PC-9 (cell line): ENCODE results near the gene CAPZB. TPM values are rescaled to one million over a fixed set of nuclear protein-coding genes. Genes with fewer than 3 reads are reported as not detected.

Source experiments
- BruUV-seq: library from RNA; stranded (reverse); fragments of 400-500 nt; replicated peaks from 2 replicates; lab custom pipeline; 2021; lab: Mats Ljungman, UMichigan
- CTCF ChIA-PET: fragments of 300-600 bp; sonication (Branson Sonifier 250); formaldehyde crosslinking; loops from one replicate; lab custom pipeline; 2022; ENCODE audit warnings: antibody characterized with exemption; lab: Charles Lee
- POLR2A ChIA-PET: fragments of 300-600 bp; sonication (Branson Sonifier 250); formaldehyde crosslinking; loops from one replicate; lab custom pipeline; 2022; ENCODE audit warnings: antibody characterized with exemption; ENCODE audit not compliant: unreplicated experiment; lab: Charles Lee
- DNase-seq, 2 experiments: peaks; one replicate each; pipeline versions ENCODE4 v3.0.0 to v3.0.0-alpha.2; 2015 to 2022; ENCODE audit warnings: mixed read lengths in 1 of 2
- H2AFZ ChIP-seq: fragments of 200-600 bp; sonication (generic); 2 replicates; pipeline ENCODE4 v1.8.1; 2017; ENCODE audit warnings: antibody characterized with exemption
- H3F3A ChIP-seq: fragments of 200-600 bp; sonication (generic); 2 replicates; pipeline ENCODE4 v1.8.1; 2017; ENCODE audit warnings: antibody characterized with exemption, mild to moderate bottlenecking, low read depth; ENCODE audit not compliant: insufficient read depth
- H3K27ac ChIP-seq: fragments of 200-600 bp; sonication (generic); 2 replicates; pipeline ENCODE4 v1.6.1; 2016; ENCODE audit warnings: mixed run types
- H3K27me3 ChIP-seq: fragments of 200-600 bp; sonication (generic); 2 replicates; pipeline ENCODE4 v1.6.1; 2016; ENCODE audit warnings: low read depth, mixed run types; ENCODE audit not compliant: insufficient read depth
- H3K36me3 ChIP-seq: fragments of 200-600 bp; sonication (generic); 2 replicates; pipeline ENCODE4 v1.6.1; 2016; ENCODE audit warnings: low read depth, mixed run types
- H3K4me1 ChIP-seq: fragments of 200-600 bp; sonication (generic); replicated peaks from 2 replicates; pipeline ENCODE4 v1.6.1; 2016; ENCODE audit warnings: mixed run types; ENCODE audit not compliant: insufficient read depth
- H3K4me2 ChIP-seq: fragments of 200-600 bp; sonication (generic); 2 replicates; pipeline ENCODE4 v1.6.1; 2017; ENCODE audit warnings: mixed run types
- H3K4me3 ChIP-seq: fragments of 200-600 bp; sonication (generic); 2 replicates; pipeline ENCODE4 v1.6.1; 2016; ENCODE audit warnings: mixed run types
- H3K79me2 ChIP-seq: fragments of 200-600 bp; sonication (generic); 2 replicates; pipeline ENCODE4 v1.6.1; 2017; ENCODE audit warnings: low read depth, mixed run types
- H3K9me2 ChIP-seq: fragments of 200-600 bp; sonication (generic); 2 replicates; pipeline ENCODE4 v1.8.1; 2017; ENCODE audit warnings: mild to moderate bottlenecking; ENCODE audit not compliant: insufficient read depth
- H3K9me3 ChIP-seq: fragments of 200-600 bp; sonication (generic); 2 replicates; pipeline ENCODE4 v1.8.1; 2016; ENCODE audit warnings: low read depth; ENCODE audit not compliant: insufficient read depth
- H4K20me1 ChIP-seq: fragments of 200-600 bp; sonication (generic); 2 replicates; pipeline ENCODE4 v1.8.1; 2017; ENCODE audit not compliant: insufficient read depth
- CTCF ChIP-seq: fragments of 200-600 bp; sonication (generic); conservative IDR thresholded peaks from 2 replicates; pipeline ENCODE4 v1.6.1; 2017; ENCODE audit warnings: mixed run types, antibody characterized with exemption, mild to moderate bottlenecking, moderate library complexity
- EZH2 ChIP-seq: fragments of 200-600 bp; sonication (generic); IDR thresholded peaks from 2 replicates; pipeline ENCODE4 v1.8.0; 2017; ENCODE audit warnings: antibody characterized with exemption, low read depth
- intact Hi-C: fragments of 100-400 bp; cut with micrococcal nuclease; formaldehyde crosslinking; loops from one replicate; pipeline ENCODE4 v1.10.0; 2022; ENCODE audit not compliant: unreplicated experiment
- total RNA-seq: library from RNA; stranded (reverse); gene quantifications from 2 replicates; pipeline ENCODE4 v1.2.3, GENCODE V29; 2021

CAPZB gene
- total RNA-seq, 1 experiment from 2014 or later: 222 TPM

DNA sequence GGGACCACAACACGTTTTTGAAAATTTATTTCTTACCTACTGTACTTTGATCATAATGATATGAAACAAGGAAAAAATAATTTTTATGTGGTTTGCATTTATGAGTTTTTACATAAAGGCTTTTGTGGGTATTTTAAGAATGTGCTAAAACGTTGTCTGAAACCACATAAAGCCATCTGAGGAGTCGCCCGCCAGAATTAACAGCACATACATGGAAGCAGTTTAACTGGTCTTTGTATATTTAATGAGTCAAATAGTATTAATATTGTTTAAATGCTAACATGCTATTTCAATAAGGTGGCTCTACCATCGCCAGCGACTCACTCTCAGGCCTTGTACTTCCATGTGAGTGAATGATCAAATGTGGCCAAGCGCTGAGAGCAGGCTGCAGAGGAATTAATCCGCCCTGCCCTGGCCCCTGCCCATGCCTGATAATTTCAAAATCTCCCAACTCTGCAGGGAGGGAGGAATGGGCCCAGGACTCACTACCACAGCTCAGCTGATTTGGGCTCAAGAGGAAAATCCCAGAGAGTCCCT is 123.7 kb downstream of the CAPZB start:
- H4K20me1 ChIP-seq: no peaks in the 10 kb centered on the region; the same call in 1 of the 2 replicates
- H3K79me2 ChIP-seq: no peaks in the 10 kb centered on the region
- no peak overlapping the region for H3K4me2 ChIP-seq
- no peaks in the 10 kb centered on the region for H3K36me3 ChIP-seq
- ChIA-PET CTCF (no interaction called here), POLR2A (no interaction called here)
- H3K9me2 ChIP-seq: no peaks in the 10 kb centered on the region
- H3K27me3 ChIP-seq: no peaks in the 10 kb centered on the region
- DNase-seq: no peak
- TF ChIP-seq EZH2 (no peak), CTCF (no peak)
- H3K9me3 ChIP-seq: no peaks in the 10 kb centered on the region
- no peaks in the 10 kb centered on the region for H3K4me1 ChIP-seq
- H3F3A ChIP-seq: no peaks in the 10 kb centered on the region
- intact Hi-C loops: no loop called here
- H2AFZ ChIP-seq: no peak overlapping the region
- BruUV-seq: no TSS peak
- no peak overlapping the region for H3K27ac ChIP-seq
- no peak overlapping the region for H3K4me3 ChIP-seq

- CTCF ChIA-PET: no interaction called here
- no peak for DNase-seq
- Histone ChIP-seq H3K79me2 (no peaks in the 10 kb centered on the region), H3K4me1 (no peaks in the 10 kb centered on the region), H3K27me3 (no peaks in the 10 kb centered on the region), H3K4me3 (no peak overlapping the region), H3K36me3 (no peaks in the 10 kb centered on the region), H4K20me1 (no peaks in the 10 kb centered on the region; the same call in 1 of the 2 replicates), H3K9me3 (no peaks in the 10 kb centered on the region), H3K27ac (no peak overlapping the region), H3F3A (no peaks in the 10 kb centered on the region), H3K4me2 (no peak overlapping the region), H2AFZ (no peak overlapping the region), H3K9me2 (no peaks in the 10 kb centered on the region)
- TF ChIP-seq CTCF (no peak), EZH2 (no peak)
- no TSS peak for BruUV-seq
- POLR2A ChIA-PET: no interaction called here
- intact Hi-C loops: no loop called here
Measured at GRCh38 chr1:19360843-19361610, 124.3 kb downstream of the CAPZB start.

DNA sequence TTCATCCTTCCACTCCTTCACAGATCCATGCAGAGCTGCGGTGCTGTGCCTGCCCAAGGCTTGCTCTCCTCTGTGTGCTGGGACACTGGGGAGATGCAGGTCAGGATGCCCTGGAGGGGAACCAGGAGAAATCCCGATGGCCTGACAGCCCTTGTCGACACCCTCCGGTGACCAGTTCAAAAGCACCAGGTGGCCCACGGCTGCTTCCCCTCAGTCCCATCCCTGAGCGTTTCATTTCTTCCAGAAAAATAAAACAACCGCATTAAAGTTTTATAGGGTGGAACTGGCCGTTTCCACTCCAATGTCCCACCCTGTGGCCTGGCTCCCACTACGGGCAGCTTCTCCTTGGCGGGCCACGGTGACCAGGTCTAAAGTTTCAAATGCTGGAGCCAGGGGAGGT is 124.9 kb downstream of the CAPZB start:
- no peaks in the 10 kb centered on the region; the same call in 1 of the 2 replicates for H4K20me1 ChIP-seq
- TF ChIP-seq CTCF: no peak
- TF ChIP-seq EZH2: no peak
- intact Hi-C loops: no loop called here
- ChIA-PET POLR2A (no interaction called here), CTCF (no interaction called here)
- H3K9me2 ChIP-seq: no peaks in the 10 kb centered on the region
- no peaks in the 10 kb centered on the region for H3K36me3 ChIP-seq
- no peak overlapping the region for H3K4me3 ChIP-seq
- no peak overlapping the region for H2AFZ ChIP-seq
- H3K27me3 ChIP-seq: no peaks in the 10 kb centered on the region
- no peaks in the 10 kb centered on the region for H3K9me3 ChIP-seq
- no peak overlapping the region for H3K4me2 ChIP-seq
- no peak overlapping the region for H3K27ac ChIP-seq
- no peaks in the 10 kb centered on the region for H3K4me1 ChIP-seq
- no TSS peak for BruUV-seq
- DNase-seq: no peak
- no peaks in the 10 kb centered on the region for H3K79me2 ChIP-seq
- H3F3A ChIP-seq: no peaks in the 10 kb centered on the region
